SK-N-MC (cell line): ENCODE measurements around the gene ATP10B.

Experiments used
- EZH2 ChIP-seq: fragments of 200-600 bp; sonication (generic); IDR thresholded peaks from one replicate; pipeline ENCODE4 v1.6.1; 2017; ENCODE audit warnings: antibody characterized with exemption
- FOXP2 ChIP-seq: optimal IDR thresholded peaks from 2 replicates; pipeline ENCODE3; 2011; ENCODE audit warnings: mild to moderate bottlenecking, moderate library complexity; ENCODE audit not compliant: insufficient read depth; ENCODE audit errors: extremely low read length, control extremely low read depth
- POLR2AphosphoS5 ChIP-seq: IDR thresholded peaks from 2 replicates; pipeline ENCODE4 v1.6.1; 2012; ENCODE audit warnings: mild to moderate bottlenecking, low read depth, low read length, borderline replicate concordance

DNA sequence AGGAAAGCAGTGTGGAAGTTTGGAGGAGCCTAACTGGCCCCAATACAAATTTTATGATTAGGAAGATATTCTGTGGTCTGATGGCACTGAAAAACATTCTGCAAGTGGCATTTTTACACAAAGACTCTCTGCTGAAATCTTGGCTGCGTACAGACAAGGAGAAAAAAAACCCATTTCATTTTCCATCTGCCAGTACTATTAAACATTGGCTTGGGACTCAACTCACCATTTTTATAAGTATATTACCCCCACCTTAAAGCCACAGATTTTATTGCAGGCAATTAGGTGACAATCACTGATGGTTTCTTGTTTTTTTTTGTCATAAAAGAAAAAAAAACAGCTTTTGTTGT lies 223.4 kb downstream of the ATP10B start:
- TF ChIP-seq EZH2 (no peak), POLR2AphosphoS5 (no peak), FOXP2 (no peak)
